Progenitor cell of endocrine pancreas (in vitro differentiated cells): Measurements from ENCODE around the gene DGLUCY. TPM values are rescaled to one million over a fixed set of nuclear protein-coding genes. Genes with fewer than 3 reads are reported as not detected.
A peak's percentile ranks its signal among the peaks of the same experiment; 100 is the strongest.

Experiments
- DNase-seq: peaks from one replicate; pipeline ENCODE4 v3.0.0; 2021; ENCODE audit warnings: low spot score; ENCODE audit not compliant: unreplicated experiment
- H3K27ac Mint-ChIP-seq: 2 replicates; pipeline ENCODE4 v1.8.0; 2021; ENCODE audit warnings: mild to moderate bottlenecking, moderate library complexity, mixed read lengths
- H3K27me3 Mint-ChIP-seq: 2 replicates; pipeline ENCODE4 v1.8.0; 2021; ENCODE audit warnings: mixed read lengths
- H3K36me3 Mint-ChIP-seq: 2 replicates; pipeline ENCODE4 v1.8.0; 2022; ENCODE audit warnings: mixed read lengths; ENCODE audit not compliant: insufficient read depth
- H3K4me1 Mint-ChIP-seq: 2 replicates; pipeline ENCODE4 v1.8.0; 2021; ENCODE audit warnings: low read depth, mixed read lengths
- H3K4me3 Mint-ChIP-seq: 2 replicates; pipeline ENCODE4 v1.8.0; 2021; ENCODE audit warnings: low read depth, mild to moderate bottlenecking, moderate library complexity, mixed read lengths
- H3K9me3 Mint-ChIP-seq: 2 replicates; pipeline ENCODE4 v1.8.0; 2021; ENCODE audit warnings: low read depth, mixed read lengths
- CTCF ChIP-seq: fragments of 200-600 bp; sonication (generic); IDR thresholded peaks from one replicate; pipeline ENCODE4 v1.5.0; 2021; ENCODE audit warnings: antibody characterized with exemption, mild to moderate bottlenecking; ENCODE audit not compliant: unreplicated experiment
- total RNA-seq: library from RNA; stranded (reverse); gene quantifications from 2 replicates; pipeline ENCODE4 v1.2.1, GENCODE V29; 2021

The DGLUCY gene
- total RNA-seq, 1 donor from 2014 or later = 83.3 TPM

GRCh38 chr14:91128699-91129098, 14.8 kb downstream of the DGLUCY start:
- no peak for TF ChIP-seq CTCF
- Mint-ChIP-seq H3K36me3 (peaks cover 36% of the 10 kb centered on the region), H3K4me3 (no peak overlapping the region), H3K4me1 (peaks cover 14% of the 10 kb centered on the region), H3K27me3 (no peaks in the 10 kb centered on the region), H3K9me3 (no peaks in the 10 kb centered on the region), H3K27ac (no peak overlapping the region)
- DNase-seq = no peak

DNA sequence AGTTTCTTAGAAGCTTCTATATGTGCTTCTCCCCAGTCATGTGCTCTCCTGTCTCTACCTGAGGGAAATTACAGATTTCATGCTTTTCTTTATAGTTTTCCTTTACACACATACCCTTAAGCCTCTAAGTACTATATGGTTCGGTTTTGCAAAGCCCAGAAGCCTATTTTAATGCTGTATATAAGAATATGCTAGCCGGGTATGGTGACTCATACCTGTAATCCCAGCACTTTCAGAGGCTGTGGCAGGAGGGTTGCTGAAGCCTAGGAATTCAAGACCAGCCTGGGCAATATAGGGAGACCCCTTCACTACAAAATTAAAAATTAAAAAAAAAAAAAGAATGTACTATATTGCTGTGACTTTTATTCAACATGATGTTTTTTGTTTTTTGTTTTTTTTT, 15.4 kb downstream of the DGLUCY start:
- Mint-ChIP-seq H3K36me3 (peaks cover 39% of the 10 kb centered on the region), H3K27ac (no peak overlapping the region), H3K4me3 (no peak overlapping the region), H3K4me1 (peaks cover 12% of the 10 kb centered on the region), H3K9me3 (no peaks in the 10 kb centered on the region), H3K27me3 (no peaks in the 10 kb centered on the region)
- no peak for TF ChIP-seq CTCF
- no peak for DNase-seq

GRCh38 chr14:91135039-91135438, 21.2 kb downstream of the DGLUCY start:
- no peak overlapping the region for H3K4me3 Mint-ChIP-seq
- H3K27ac Mint-ChIP-seq = peak overlapping the region; percentile 64
- TF ChIP-seq CTCF = no peak
- DNase-seq = no peak
- no peaks in the 10 kb centered on the region for H3K9me3 Mint-ChIP-seq
- no peaks in the 10 kb centered on the region for H3K27me3 Mint-ChIP-seq
- H3K36me3 Mint-ChIP-seq = peaks cover 17% of the 10 kb centered on the region
- peaks cover 2% of the 10 kb centered on the region for H3K4me1 Mint-ChIP-seq

DNA sequence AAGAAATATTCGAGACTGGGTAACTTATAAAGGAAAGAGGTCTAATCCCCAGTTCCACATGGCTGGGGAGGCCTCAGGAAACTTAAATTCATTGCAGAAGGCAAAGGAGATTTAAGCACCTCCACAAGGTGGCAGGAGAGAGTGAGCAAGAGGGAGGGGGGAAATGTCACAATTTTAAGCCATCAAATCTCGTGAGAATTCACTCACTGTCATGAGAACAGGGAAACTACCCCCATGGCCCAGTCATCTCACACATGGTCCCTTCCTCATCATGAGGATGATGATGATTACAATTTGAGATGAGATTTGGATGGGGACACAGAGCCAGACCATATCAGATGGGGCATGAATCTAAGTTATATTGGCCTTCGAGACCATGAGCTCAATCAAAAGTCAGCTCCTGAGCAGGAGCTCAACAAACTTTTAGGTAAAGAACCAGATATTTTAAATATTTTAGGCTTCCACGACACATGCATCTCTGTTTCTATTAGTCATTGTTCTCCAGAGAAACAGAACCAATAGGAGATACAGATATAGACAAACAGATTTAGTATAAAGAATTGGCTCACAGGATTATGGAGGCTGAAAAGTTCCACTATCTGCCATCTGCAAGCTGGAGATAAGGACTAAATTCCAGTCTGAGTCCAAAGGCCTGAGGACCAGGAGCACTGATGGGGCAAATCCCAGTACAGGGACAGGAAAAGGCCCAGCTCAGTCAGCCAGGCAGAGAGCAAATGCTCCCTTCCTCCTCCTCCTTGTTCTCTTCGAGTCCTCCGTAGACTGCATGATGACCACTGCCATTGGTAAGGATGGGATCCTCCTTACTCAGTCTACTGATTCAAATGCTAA, 24.9 kb downstream of the DGLUCY start:
- H3K27ac Mint-ChIP-seq = no peak overlapping the region
- TF ChIP-seq CTCF = peak; percentile 41
- H3K36me3 Mint-ChIP-seq = peaks cover 9% of the 10 kb centered on the region

DNA sequence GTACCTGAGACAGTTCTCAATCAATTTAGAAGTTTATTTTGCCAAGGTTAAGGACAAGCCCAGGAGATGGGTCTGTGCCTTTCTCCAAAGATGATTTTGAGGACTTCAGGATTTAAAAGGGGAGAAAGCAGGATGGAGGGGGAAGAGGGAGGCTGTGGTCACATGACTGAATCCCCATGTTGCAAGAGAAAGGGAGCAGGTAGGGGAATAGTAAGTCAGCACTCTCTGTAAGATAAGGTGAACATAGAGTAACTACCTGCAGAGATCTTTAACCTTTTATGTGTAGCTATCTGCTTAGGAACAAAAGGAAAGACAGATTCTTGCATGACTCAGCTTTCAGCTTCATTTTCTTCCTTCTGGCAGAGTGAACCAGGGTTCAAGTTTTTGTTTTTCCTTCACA, 25.9 kb downstream of the DGLUCY start:
- no peaks in the 10 kb centered on the region for H3K27me3 Mint-ChIP-seq
- peaks cover 3% of the 10 kb centered on the region for H3K4me1 Mint-ChIP-seq
- H3K9me3 Mint-ChIP-seq = no peaks in the 10 kb centered on the region
- no peak for TF ChIP-seq CTCF
- peaks cover 6% of the 10 kb centered on the region for H3K36me3 Mint-ChIP-seq
- H3K27ac Mint-ChIP-seq = peak overlapping the region; percentile 18
- H3K4me3 Mint-ChIP-seq = no peak overlapping the region
- DNase-seq = no peak

More for the DNA sequence above, 24.9 kb downstream of the DGLUCY start:
- DNase-seq = no peak
- H3K4me3 Mint-ChIP-seq = no peak overlapping the region
- no peaks in the 10 kb centered on the region for H3K9me3 Mint-ChIP-seq
- H3K27me3 Mint-ChIP-seq = no peaks in the 10 kb centered on the region
- H3K4me1 Mint-ChIP-seq = peaks cover 3% of the 10 kb centered on the region
